Loucy (cell line): ENCODE data around the gene CACNG5.

ENCODE experiments used
- EZH2phosphoT487 ChIP-seq: fragments of 200-600 bp; IDR thresholded peaks from 2 replicates; pipeline ENCODE4 v1.6.1; 2018; ENCODE audit warnings: antibody characterized with exemption, mild to moderate bottlenecking, moderate library complexity, borderline replicate concordance
- TF ChIP-seq, protein P1 (sequence below): fragments of 200-600 bp; sonication (generic); conservative IDR thresholded peaks from 2 replicates; pipeline ENCODE4 v1.5.1; 2014; ENCODE audit warnings: mild to moderate bottlenecking, antibody characterized with exemption, low read length

DNA sequence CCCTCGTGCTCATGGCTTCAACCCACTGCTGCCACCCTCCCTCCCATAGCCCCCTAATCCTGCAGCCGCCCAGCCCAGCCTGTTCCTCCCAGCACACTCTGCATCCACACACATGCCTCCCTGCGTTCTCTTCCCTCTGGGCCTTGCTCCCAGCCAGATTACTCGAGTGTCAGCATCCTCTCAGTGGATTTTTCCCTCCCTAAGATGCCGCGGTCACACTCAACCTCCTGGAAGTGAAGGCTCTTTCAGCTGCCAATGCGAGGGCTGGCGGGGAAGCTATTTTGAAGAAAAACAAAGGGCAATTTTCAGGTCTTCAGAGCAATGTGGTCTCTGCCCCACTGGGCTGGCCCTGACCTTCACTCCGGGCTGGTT, 23.2 kb upstream of the CACNG5 start:
- TF ChIP-seq, protein P1, sequence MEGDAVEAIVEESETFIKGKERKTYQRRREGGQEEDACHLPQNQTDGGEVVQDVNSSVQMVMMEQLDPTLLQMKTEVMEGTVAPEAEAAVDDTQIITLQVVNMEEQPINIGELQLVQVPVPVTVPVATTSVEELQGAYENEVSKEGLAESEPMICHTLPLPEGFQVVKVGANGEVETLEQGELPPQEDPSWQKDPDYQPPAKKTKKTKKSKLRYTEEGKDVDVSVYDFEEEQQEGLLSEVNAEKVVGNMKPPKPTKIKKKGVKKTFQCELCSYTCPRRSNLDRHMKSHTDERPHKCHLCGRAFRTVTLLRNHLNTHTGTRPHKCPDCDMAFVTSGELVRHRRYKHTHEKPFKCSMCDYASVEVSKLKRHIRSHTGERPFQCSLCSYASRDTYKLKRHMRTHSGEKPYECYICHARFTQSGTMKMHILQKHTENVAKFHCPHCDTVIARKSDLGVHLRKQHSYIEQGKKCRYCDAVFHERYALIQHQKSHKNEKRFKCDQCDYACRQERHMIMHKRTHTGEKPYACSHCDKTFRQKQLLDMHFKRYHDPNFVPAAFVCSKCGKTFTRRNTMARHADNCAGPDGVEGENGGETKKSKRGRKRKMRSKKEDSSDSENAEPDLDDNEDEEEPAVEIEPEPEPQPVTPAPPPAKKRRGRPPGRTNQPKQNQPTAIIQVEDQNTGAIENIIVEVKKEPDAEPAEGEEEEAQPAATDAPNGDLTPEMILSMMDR: no peak
- TF ChIP-seq EZH2phosphoT487: no peak
